Upper lobe of left lung (tissue), 4 donors: Measurements from ENCODE around the gene CD109.
"Not testable (repeated sequence)": the region's sequence is repeated elsewhere in the genome, so short reads cannot be mapped to it uniquely, and the experiment has no call there.

ENCODE experiments used
- CTCF ChIP-seq, 6 experiments: fragments of 450-650 bp in 4 of 6; fragments of 200-600 bp in 2 of 6; sonication (generic) in 2 of 6; IDR thresholded peaks; one replicate each; pipeline ENCODE4 v1.5.1; 2016 to 2019; ENCODE audit warnings: antibody characterized with exemption in 6 of 6
- EP300 ChIP-seq, 4 donors: sonication (generic); formaldehyde crosslinking; IDR thresholded peaks; one replicate each; pipeline ENCODE4 v1.5.1; 2017; ENCODE audit warnings: antibody characterized with exemption in 4 of 4, control low read depth in 2 of 4
- POLR2A ChIP-seq, 4 donors: fragments of 450-650 bp; IDR thresholded peaks; one replicate each; pipeline ENCODE4 v1.5.1; 2016 to 2017; ENCODE audit warnings: antibody characterized with exemption in 4 of 4, mild to moderate bottlenecking in 2 of 4
- POLR2AphosphoS5 ChIP-seq, 2 donors: sonication (generic); formaldehyde crosslinking; IDR thresholded peaks; one replicate each; pipeline ENCODE4 v1.5.1; 2017; ENCODE audit warnings: antibody characterized with exemption in 2 of 2

DNA sequence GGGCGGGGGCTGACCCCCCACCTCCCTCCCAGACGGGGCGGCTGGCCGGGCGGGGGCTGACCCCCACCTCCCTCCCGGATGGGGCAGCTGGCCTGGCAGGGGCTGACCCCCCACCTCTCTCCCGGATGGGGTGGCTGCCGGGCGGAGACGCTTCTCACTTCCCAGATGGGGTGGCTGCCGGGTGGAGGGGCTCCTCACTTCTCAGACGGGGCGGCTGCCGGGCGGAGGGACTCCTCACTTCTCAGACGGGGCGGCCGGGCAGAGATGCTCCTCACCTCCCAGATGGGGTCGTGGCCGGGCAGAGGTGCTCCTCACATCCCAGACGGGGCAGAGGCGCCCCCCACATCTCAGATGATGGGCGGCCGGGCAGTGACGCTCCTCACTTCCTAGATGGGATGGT, 155.0 kb downstream of the CD109 start:
- not testable (repeated sequence) for TF ChIP-seq POLR2AphosphoS5, POLR2A, EP300, CTCF (IDR thresholded peaks at IDR 0.05)
